Measurements from ENCODE around the gene MAGI1. TPM values are rescaled to one million over a fixed set of nuclear protein-coding genes. Genes with fewer than 3 reads are reported as not detected.

MAGI1 gene
- total RNA-seq, 2 donors from 2014 or later = 23.4 to 41.4 TPM

DNA sequence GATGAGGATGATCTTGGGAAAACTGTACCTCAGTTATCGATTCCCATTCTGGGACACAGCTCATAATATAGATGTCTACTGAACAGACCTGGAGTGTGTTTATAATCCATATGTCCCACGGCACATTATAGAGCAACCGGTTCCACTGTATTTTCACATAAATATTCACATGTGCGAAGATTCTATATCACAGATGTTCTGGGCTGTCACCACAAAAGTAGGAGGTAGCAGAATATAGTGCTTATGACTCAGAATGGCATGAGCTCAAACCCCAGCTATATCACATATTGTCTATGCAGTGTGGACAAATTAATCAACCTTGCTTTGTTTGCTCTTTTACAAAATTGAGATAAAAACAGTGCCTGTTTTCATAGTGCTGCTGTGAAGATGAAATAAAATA is 710.6 kb downstream of the MAGI1 start:
- DNase-seq = no peak
- H3K4me3 ChIP-seq = no peak overlapping the region
- no peak overlapping the region for H3K9ac ChIP-seq (ENCODE audit: low read depth in 2 of 2, low read length in 2 of 2)
- H3K27ac ChIP-seq = no peak overlapping the region
- no peaks in the 10 kb centered on the region for H3K36me3 ChIP-seq
- H3K9me3 ChIP-seq = no peaks in the 10 kb centered on the region
- intact Hi-C loops (cut with DNase I) = no loop called here
- H3K4me1 ChIP-seq = no peaks in the 10 kb centered on the region
- no peaks in the 10 kb centered on the region for H3K27me3 ChIP-seq
- no peak for TF ChIP-seq CTCF (IDR thresholded peaks at IDR 0.05)

DNA sequence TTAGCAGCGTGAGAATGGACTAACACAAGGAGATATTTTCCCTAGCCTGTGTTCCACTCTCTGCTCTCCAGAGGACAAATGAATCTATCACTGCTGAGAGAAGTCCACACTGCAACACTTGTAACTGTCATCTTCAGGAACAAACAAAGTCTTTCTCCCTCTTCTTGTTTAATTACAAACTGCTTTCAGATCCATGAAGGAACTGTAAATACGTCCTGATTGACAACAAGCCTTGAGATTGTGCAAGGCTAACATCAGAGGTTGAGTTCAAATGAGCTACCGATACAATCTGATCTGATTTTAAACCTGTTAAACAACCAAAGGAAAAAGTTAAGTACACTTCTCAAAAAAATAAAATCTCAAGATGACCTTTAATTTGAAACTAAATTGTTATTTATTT is 712.1 kb downstream of the MAGI1 start:
- DNase-seq = no peak
- Histone ChIP-seq H3K36me3 (no peaks in the 10 kb centered on the region), H3K9me3 (no peaks in the 10 kb centered on the region), H3K4me1 (no peaks in the 10 kb centered on the region), H3K27me3 (no peaks in the 10 kb centered on the region), H3K27ac (no peak overlapping the region), H3K4me3 (no peak overlapping the region), H3K9ac (ENCODE audit: low read depth in 2 of 2, low read length in 2 of 2) (no peak overlapping the region)
- intact Hi-C loops (cut with DNase I) = no loop called here
- TF ChIP-seq CTCF (IDR thresholded peaks at IDR 0.05) = no peak

DNA sequence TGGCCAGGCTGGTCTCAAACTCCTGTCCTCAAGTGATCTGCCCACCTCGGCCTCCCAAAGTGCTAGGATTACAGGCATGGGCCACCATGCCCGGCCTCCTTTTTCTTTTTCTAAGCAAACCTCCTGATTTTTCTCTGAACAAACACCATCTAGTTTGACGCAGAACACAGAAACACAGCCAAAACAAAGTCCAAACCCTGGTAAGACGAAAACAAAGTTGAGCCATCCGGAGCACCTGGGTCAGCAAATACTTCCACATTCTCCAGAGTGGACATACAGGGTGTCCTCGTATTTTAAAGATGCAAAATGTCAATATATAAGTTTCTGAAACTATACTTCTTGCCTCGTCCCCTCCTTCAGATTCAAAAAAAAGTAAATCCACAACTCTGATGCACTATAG is 715.8 kb downstream of the MAGI1 start:
- Histone ChIP-seq H3K9me3 (no peaks in the 10 kb centered on the region), H3K36me3 (no peaks in the 10 kb centered on the region), H3K27me3 (no peaks in the 10 kb centered on the region), H3K4me1 (no peaks in the 10 kb centered on the region), H3K9ac (ENCODE audit: low read depth in 2 of 2, low read length in 2 of 2) (no peak overlapping the region), H3K4me3 (no peak overlapping the region), H3K27ac (no peak overlapping the region)
- TF ChIP-seq CTCF (IDR thresholded peaks at IDR 0.05) = no peak
- intact Hi-C loops (cut with DNase I) = no loop called here
- no peak for DNase-seq

DNA sequence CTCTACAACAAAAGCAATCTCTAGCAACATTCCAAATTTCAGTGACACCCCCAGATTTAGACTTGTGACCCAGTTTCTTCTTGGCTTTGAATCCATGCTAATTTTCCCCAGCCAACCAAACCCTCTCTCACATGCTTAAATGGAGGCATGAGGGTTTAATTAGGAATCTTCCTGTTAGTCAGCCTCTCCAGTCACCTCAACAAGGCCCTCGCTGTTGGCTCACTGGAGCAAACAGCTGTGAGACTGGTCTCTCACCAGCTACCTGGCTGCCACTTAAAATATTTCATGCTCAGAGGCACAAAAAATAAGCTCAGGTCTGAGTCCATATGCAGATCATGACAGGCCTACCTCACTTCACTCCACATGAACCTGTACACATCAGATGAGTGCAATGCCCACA is 720.5 kb downstream of the MAGI1 start:
- no peak for DNase-seq
- TF ChIP-seq CTCF (IDR thresholded peaks at IDR 0.05) = no peak
- intact Hi-C loops (cut with DNase I) = no loop called here
- Histone ChIP-seq H3K27ac (no peak overlapping the region), H3K4me3 (no peak overlapping the region), H3K27me3 (no peaks in the 10 kb centered on the region), H3K9me3 (no peaks in the 10 kb centered on the region), H3K9ac (ENCODE audit: low read depth in 2 of 2, low read length in 2 of 2) (no peak overlapping the region), H3K4me1 (no peaks in the 10 kb centered on the region), H3K36me3 (no peaks in the 10 kb centered on the region)

GRCh38 chr3:65314916-65315315 is 723.8 kb downstream of the MAGI1 start:
- Histone ChIP-seq H3K4me3 (no peak overlapping the region), H3K27ac (no peak overlapping the region), H3K4me1 (no peaks in the 10 kb centered on the region), H3K9ac (ENCODE audit: low read depth in 2 of 2, low read length in 2 of 2) (no peak overlapping the region), H3K36me3 (no peaks in the 10 kb centered on the region), H3K27me3 (no peaks in the 10 kb centered on the region), H3K9me3 (no peaks in the 10 kb centered on the region)
- intact Hi-C loops (cut with DNase I) = no loop called here
- no peak for TF ChIP-seq CTCF (IDR thresholded peaks at IDR 0.05)
- DNase-seq = no peak

DNA sequence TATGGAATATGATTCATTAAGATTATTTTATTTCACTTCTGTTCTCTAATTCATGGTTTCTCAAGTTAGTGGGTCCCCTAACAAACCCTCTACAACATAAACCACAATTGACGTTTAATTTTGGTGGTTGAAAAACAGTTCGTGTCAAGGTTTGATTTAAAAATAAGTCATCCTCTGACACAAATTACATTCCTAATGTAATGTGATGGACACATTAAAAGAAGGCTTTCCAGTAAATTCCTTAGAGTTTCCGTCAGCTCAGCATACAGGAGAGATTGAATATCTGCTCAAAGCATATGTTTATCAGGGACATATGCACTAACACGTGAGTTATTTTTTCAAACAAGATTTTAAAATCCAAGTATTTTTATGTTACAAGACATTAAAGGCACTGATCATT is 724.4 kb downstream of the MAGI1 start:
- H3K27me3 ChIP-seq = no peaks in the 10 kb centered on the region
- H3K36me3 ChIP-seq = no peaks in the 10 kb centered on the region
- no peak overlapping the region for H3K27ac ChIP-seq
- intact Hi-C loops (cut with DNase I) = no loop called here
- H3K4me3 ChIP-seq = no peak overlapping the region
- TF ChIP-seq CTCF (IDR thresholded peaks at IDR 0.05) = no peak
- no peaks in the 10 kb centered on the region for H3K4me1 ChIP-seq
- DNase-seq = no peak
- no peaks in the 10 kb centered on the region for H3K9me3 ChIP-seq
- no peak overlapping the region for H3K9ac ChIP-seq (ENCODE audit: low read depth in 2 of 2, low read length in 2 of 2)

Measured in colonic mucosa (tissue), 4 donors.